ENCODE data around the gene YIF1B.

The YIF1B gene

DNA sequence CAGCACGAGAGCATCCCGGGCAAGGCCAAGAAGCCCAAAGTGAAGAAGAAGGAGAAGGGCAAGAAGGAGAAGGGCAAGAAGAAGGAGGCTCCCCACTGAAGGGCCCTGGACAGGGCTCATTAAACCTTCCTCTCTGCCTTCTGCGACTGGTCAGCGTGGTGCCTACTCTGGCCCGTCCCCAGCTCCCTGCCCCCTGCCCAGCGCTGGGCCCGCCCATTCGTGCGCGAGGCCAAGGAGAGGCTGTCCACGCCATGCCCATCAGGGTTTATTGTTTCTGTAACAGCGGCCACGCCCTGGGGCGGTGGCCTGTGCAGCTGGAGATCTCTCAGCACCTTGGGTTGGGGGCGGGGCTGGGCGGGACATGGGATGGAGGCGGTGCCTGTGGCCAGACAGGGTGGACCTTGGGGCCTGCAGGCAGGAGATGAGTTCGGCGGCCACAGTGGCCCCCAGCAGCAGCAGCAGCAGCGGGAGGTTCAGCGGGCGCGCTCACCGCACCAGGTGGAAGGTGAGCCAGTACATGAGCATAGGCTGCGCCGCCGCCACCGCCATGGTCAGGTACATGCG is 10.8 kb downstream of the YIF1B start:
- DNase-seq, result no peak
- no peak overlapping the region for H3K4me3 Mint-ChIP-seq

DNA sequence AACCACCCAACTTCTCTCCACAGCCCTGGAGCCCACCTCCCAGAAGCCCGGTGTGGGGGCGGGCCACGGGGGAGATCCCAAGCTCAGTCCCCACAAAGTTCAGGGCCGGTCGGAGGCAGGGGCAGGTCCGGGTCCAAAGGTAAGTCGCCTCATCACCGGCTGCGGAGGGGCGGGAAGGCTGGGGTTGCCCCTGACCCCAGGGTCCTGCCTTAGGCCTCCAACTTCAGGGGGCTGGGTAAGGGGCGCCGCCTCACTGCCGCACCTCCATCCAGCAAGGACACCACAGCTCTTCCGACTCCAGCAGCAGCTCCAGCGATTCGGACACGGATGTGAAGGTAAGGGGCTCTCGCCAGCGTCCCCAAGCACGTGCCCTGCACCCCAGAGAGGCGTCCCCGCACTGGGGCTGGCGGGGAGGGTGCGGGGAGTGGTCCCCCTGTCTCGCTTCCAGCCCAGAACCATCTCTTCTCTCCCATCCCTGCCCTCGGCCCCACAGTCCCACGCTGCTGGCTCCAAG is 11.3 kb downstream of the YIF1B start:
- no peak overlapping the region for H3K4me3 Mint-ChIP-seq
- no peak for DNase-seq
- H3K36me3 Mint-ChIP-seq, result peaks cover 7% of the 10 kb centered on the region
- no peak overlapping the region for H3K27ac Mint-ChIP-seq
- CTCF ChIA-PET, result interaction anchor here (1.4 kb wide), 1 partner anchor 31 kb away, joined by 3 read pairs; the partner anchor contains the start of gene CATSPERG
- no peaks in the 10 kb centered on the region for H3K4me1 Mint-ChIP-seq
- no peaks in the 10 kb centered on the region for H3K27me3 Mint-ChIP-seq
- no peaks in the 10 kb centered on the region for H3K9me3 Mint-ChIP-seq

More for the DNA sequence above, 10.8 kb downstream of the YIF1B start:
- CTCF ChIA-PET, result interaction anchor here (1.4 kb wide), 1 partner anchor 31 kb away, joined by 3 read pairs; the partner anchor contains the start of gene CATSPERG
- Mint-ChIP-seq H3K27ac (no peak overlapping the region), H3K9me3 (no peaks in the 10 kb centered on the region), H3K4me1 (no peaks in the 10 kb centered on the region), H3K36me3 (peaks cover 7% of the 10 kb centered on the region), H3K27me3 (no peaks in the 10 kb centered on the region)

DNA sequence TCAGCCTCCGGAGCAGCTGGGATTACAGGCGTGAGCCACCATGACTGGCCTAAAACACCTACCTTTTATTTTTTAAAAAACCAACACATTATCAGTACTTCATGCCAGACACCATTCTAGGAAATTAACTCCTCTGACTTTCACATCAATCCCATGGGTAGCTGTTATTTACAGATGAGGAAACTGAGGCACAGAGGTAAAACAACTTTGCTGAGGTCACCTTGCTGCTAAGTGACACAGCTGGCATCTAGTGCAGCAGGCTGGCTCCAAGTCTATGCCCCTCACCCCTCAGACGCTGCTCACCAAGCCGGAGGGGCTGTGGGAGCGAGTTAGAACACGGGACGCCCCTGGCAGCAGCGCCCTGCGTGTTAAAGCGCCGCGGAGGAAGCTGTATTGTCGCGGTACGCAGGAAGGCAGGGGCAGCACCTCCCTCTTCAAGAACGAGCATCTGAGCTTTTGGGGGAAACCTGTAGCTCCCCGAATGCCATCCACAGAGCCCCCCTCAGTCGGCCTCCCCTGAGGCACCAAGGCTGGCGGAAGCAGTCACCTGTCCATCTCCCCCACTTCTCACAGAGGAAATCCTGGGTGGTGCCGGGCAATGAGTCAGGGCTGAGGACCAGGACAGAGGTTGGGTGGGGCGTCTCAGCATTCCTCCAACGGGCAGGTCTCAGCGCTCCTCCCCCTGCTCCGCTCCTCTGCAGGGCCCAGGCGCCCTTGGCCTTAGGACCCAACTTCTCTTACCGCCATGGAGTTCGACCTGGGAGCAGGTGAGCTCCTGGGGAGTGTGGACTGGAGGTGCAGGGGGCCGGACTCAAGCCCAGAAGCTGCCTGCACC is 12.0 kb downstream of the YIF1B start, which contains the start of gene C19orf33:
C19orf33 (plus strand) TSS at position 735 of the 835 bp plus-strand sequence; CDS start at position 746, 11 bp downstream.
- no peak within 1 kb of the TSS for H3K27ac Mint-ChIP-seq

DNA sequence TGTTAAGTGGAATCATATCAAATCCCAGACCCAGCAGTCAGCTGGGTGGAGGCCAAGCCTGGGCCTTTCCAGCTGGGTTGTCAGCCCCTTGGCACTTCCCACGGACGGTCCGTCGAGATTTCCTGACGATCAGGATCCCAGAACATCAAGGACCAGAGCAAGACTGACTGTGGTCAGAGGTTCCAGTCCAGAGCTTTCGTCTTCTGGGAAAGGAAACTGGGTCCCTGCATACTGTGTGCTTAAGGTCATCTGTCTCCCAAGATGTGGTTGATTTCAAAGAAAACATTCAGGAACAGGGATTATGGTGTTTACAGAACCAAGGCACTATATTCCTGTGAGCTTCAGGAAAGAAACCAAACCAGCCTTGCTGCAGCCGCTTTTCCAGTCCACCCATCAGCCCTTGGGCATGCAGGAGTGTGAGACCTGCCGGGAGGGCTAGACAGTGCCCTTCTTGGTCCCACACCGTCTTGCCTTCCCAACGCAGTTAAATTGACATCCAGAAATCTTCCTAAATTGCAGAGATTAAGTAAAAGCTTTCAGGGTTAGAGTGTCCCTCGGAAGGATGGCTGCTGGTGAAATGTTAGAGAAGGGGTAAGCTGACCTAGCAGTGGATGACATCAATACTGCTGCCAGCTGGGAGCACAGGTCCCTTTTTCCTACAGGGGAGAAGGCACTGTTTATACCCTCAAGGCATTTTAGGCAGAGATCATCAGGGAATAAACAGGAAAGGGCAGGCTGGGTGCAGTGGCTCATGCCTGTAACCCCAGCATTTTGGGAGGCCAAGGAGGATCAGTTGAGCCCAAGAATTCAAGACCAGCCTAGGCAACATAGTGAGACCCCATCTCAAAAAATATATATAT is 16.7 kb downstream of the YIF1B start:
- Mint-ChIP-seq H3K4me3 (no peak overlapping the region), H3K27ac (no peak overlapping the region), H3K9me3 (no peaks in the 10 kb centered on the region), H3K27me3 (peaks cover 3% of the 10 kb centered on the region), H3K4me1 (no peaks in the 10 kb centered on the region), H3K36me3 (no peaks in the 10 kb centered on the region)
- CTCF ChIA-PET, result no interaction called here
- no peak for DNase-seq

More for the DNA sequence above, 12.0 kb downstream of the YIF1B start, which contains the start of gene C19orf33:
- Mint-ChIP-seq H3K36me3 (peaks cover 7% of the 10 kb centered on the region), H3K9me3 (no peaks in the 10 kb centered on the region), H3K4me3 (no peak within 1 kb of the TSS), H3K4me1 (no peaks in the 10 kb centered on the region), H3K27me3 (no peaks in the 10 kb centered on the region)
- peak; percentile 27 for DNase-seq
- CTCF ChIA-PET, result interaction anchor here (1.4 kb wide), 1 partner anchor 32 kb away, joined by 3 read pairs; the partner anchor contains the start of gene CATSPERG

DNA sequence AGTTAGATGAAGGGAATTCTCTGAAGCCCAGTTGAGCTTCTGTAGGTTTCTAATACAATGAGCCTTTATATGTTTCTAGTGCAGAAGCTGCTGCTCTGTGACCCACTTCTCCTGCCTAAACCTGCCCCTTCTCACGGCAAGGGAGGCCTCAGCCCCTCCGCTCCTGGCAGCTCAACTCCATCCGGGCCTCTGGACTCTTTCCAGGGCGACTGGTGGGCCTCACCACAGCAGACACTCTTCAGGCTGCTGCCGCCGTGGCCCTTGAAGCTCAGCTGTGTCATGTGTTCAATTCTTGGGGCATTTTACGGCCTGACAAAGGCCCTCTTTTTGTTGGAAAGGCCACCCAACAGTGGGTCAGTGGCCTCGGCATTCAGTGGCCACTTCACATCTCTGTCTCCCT is 21.7 kb downstream of the YIF1B start:
- CTCF ChIA-PET, result interaction anchor here (1.7 kb wide), 1 partner anchor 9 kb away, joined by 5 read pairs; no protein-coding TSS in a partner anchor
- H3K36me3 Mint-ChIP-seq, result no peaks in the 10 kb centered on the region
- no peak for DNase-seq
- H3K9me3 Mint-ChIP-seq, result no peaks in the 10 kb centered on the region
- no peaks in the 10 kb centered on the region for H3K4me1 Mint-ChIP-seq
- no peak overlapping the region for H3K27ac Mint-ChIP-seq
- no peak overlapping the region for H3K4me3 Mint-ChIP-seq
- H3K27me3 Mint-ChIP-seq, result peaks cover 3% of the 10 kb centered on the region

DNA sequence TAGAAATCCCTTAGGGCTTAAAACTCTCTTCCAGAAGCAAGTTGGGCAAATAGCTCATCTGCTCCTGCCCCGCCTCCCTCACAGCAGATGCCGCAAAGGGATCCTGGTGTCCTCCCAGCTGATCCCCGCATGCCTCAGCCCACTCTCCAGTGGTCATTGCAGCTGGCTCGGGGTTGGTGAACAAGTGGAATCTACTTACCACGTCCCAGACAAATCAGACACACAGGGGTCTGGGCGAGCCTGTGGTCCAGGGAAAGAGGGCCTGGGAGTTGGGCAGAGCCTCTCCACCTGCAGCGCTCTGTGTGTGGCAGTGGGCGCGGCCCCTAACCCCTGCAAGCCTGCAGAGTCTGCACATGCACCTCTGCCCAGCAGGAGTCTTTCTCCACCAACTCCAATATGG is 22.5 kb downstream of the YIF1B start:
- Mint-ChIP-seq H3K27ac (no peak overlapping the region), H3K9me3 (no peaks in the 10 kb centered on the region), H3K4me3 (no peak overlapping the region)

DNA sequence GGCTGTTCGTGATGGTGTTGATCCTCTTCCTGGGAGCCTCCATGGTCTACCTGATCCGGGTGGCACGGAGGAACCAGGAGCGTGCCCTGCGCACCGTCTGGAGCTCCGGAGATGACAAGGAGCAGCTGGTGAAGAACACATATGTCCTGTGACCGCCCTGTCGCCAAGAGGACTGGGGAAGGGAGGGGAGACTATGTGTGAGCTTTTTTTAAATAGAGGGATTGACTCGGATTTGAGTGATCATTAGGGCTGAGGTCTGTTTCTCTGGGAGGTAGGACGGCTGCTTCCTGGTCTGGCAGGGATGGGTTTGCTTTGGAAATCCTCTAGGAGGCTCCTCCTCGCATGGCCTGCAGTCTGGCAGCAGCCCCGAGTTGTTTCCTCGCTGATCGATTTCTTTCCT is 23.9 kb downstream of the YIF1B start:
- H3K4me3 Mint-ChIP-seq, result no peak overlapping the region
- H3K4me1 Mint-ChIP-seq, result no peaks in the 10 kb centered on the region
- H3K36me3 Mint-ChIP-seq, result no peaks in the 10 kb centered on the region
- CTCF ChIA-PET, result no interaction called here
- no peak overlapping the region for H3K27ac Mint-ChIP-seq
- H3K9me3 Mint-ChIP-seq, result no peaks in the 10 kb centered on the region
- H3K27me3 Mint-ChIP-seq, result no peaks in the 10 kb centered on the region
- DNase-seq, result no peak

More for the DNA sequence above, 22.5 kb downstream of the YIF1B start:
- Mint-ChIP-seq H3K27me3 (peaks cover 3% of the 10 kb centered on the region), H3K36me3 (no peaks in the 10 kb centered on the region), H3K4me1 (no peaks in the 10 kb centered on the region)
- DNase-seq, result no peak
- CTCF ChIA-PET, result interaction anchor here (1.7 kb wide), 1 partner anchor 8 kb away, joined by 5 read pairs; no protein-coding TSS in a partner anchor

DNA sequence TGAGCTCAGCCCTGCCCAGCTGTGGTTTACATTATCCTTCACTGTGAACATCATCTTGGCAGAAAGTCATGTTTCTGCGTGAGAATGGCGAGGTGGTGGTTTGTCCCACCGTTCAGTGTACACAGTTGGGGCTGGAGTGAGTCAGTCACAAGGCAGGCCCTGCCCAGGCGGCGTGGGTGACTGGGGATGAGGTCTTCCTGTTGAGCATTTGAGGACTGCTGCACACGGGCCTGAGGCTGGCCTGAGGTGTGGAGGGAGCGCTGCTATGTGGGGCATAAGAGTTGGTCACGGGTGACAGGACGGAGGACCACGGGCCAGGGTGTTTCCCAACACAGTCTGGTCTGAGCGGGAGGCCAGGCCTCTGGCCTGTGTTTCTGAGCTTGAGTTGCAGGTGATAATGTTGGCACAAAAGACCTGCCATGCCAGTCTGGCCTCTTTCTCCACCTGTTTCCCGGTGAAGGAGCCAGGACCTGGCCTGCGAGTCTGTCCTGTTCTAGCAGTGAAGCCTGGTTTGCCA is 25.1 kb downstream of the YIF1B start:
- CTCF ChIA-PET, result no interaction called here
- Mint-ChIP-seq H3K27me3 (no peaks in the 10 kb centered on the region), H3K4me3 (no peak overlapping the region), H3K4me1 (no peaks in the 10 kb centered on the region), H3K9me3 (no peaks in the 10 kb centered on the region), H3K36me3 (no peaks in the 10 kb centered on the region), H3K27ac (no peak overlapping the region)
- no peak for DNase-seq

DNA sequence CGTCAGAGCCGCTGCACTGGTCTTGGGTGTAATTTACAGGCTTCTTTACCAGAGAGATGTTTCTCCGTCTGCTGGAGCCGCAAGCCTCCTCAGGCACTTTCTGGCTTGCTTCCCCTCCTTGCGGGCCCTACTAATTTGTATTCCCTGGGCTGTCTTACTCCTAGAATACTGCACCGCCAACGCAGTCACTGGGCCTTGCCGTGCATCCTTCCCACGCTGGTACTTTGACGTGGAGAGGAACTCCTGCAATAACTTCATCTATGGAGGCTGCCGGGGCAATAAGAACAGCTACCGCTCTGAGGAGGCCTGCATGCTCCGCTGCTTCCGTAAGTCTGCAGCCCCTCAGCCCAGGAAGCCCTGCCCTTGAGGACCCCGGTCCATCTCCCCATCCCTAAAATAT is 25.8 kb downstream of the YIF1B start:
- H3K36me3 Mint-ChIP-seq, result no peaks in the 10 kb centered on the region
- no peaks in the 10 kb centered on the region for H3K27me3 Mint-ChIP-seq
- H3K27ac Mint-ChIP-seq, result no peak overlapping the region

DNA sequence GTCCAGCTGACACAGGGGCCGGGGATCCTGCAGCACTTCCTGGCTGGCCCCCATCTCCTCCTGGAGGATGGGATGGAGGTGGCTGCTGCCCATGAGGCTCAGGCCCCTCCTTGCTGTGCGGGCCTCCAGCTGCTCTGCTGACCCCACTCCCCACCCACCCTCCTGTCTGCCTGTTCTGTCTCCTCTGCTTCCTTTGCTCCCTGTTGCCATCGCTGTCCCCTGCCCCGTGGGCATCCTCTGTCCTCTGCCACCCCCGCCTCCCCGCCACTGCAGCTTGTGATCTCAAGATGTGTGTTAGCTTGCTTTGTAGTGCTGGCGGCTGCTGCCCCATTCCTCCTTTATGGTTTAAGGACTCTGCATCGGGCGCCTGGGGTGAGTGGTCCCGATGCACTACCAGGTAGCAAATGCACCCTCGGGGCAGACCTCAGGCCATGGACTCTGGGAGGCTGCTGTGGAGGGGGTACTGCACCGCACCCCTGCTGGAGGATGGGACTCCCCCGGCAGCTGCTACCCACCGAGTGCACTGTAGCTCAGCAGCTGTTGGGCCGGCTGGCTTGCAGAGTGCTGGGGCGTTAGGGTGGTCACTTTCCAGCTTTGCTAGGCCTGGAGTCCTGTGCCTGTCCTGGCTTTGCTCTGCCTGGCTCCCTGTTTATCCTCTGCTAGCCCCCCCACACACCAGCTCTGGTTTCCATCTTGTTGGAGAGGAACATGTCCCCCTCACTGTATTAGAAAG is 27.5 kb downstream of the YIF1B start:
- Mint-ChIP-seq H3K27me3 (no peaks in the 10 kb centered on the region), H3K4me3 (no peak overlapping the region), H3K4me1 (peaks cover 4% of the 10 kb centered on the region), H3K36me3 (no peaks in the 10 kb centered on the region), H3K27ac (no peak overlapping the region), H3K9me3 (no peaks in the 10 kb centered on the region)
- CTCF ChIA-PET, result no interaction called here
- DNase-seq, result no peak

More for the DNA sequence above, 25.8 kb downstream of the YIF1B start:
- Mint-ChIP-seq H3K9me3 (no peaks in the 10 kb centered on the region), H3K4me1 (no peaks in the 10 kb centered on the region), H3K4me3 (no peak overlapping the region)
- CTCF ChIA-PET, result no interaction called here
- DNase-seq, result no peak

DNA sequence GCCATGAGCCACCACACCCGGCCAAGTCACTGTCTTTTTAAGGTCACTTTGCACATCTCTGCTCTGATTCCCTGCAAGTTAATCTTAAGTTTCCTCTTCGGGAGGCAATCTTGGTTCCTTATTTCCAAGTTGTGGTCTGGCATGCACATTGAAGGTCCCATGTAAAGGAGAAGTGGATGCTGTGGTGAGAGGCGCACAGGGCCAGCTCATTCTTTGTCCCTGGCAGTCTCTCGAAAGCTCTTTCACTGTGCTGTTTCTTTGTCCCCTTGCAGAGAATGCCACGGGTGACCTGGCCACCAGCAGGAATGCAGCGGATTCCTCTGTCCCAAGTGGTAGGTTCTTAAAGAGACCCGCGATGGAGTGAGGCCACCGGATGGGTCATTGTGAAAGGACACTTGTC is 28.1 kb downstream of the YIF1B start:
- Mint-ChIP-seq H3K4me1 (peaks cover 4% of the 10 kb centered on the region), H3K4me3 (no peak overlapping the region), H3K27me3 (no peaks in the 10 kb centered on the region), H3K36me3 (no peaks in the 10 kb centered on the region), H3K9me3 (no peaks in the 10 kb centered on the region), H3K27ac (no peak overlapping the region)
- CTCF ChIA-PET, result no interaction called here
- DNase-seq, result no peak

DNA sequence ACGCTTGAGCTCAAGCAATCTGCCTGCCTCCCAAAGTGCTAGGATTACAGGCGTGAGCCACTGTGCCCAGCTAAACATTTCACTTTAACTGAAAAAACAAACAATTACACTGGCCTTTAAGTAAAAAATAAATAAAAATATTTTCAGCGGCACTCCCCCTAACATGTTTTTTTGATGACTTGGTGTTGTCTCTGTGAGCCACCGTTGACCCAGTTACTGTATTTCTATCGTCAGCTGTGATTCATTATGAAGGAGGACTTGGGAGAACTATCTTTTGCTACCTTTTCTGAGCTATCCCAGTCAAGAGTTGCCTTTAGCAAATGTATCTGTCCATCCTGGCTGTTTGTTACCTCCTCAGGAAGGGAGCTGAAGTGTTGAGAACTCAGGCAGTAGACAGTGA is 30.2 kb downstream of the YIF1B start:
- Mint-ChIP-seq H3K4me1 (peaks cover 15% of the 10 kb centered on the region), H3K27me3 (no peaks in the 10 kb centered on the region), H3K36me3 (no peaks in the 10 kb centered on the region), H3K4me3 (no peak overlapping the region), H3K27ac (no peak overlapping the region), H3K9me3 (no peaks in the 10 kb centered on the region)
- DNase-seq, result no peak
- CTCF ChIA-PET, result interaction anchor here (1.6 kb wide), 1 partner anchor 9 kb away, joined by 5 read pairs; no protein-coding TSS in a partner anchor

DNA sequence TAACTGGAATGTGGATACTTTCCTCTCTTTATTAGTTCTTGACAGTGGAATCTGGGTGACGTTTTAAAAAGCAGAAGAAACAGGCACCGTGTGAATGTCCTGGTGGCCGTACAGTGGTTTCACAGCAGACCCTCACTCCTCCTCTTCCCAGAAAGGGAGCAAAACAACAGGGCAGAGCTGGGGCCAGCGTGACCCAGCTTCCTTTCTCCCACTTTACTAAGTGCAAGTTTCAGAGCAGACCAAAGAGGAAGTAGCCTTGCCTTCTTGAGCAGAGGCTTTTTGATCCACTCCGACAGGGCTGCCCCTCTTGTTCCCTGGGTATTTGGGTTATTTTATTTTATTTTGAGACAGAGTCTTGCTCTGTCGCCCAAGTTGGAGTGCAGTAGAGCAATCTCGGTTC is 31.3 kb downstream of the YIF1B start:
- CTCF ChIA-PET, result interaction anchor here (1.6 kb wide), 1 partner anchor 10 kb away, joined by 5 read pairs; no protein-coding TSS in a partner anchor
- Mint-ChIP-seq H3K4me3 (no peak overlapping the region), H3K36me3 (no peaks in the 10 kb centered on the region), H3K27me3 (no peaks in the 10 kb centered on the region), H3K27ac (no peak overlapping the region), H3K4me1 (peaks cover 15% of the 10 kb centered on the region), H3K9me3 (no peaks in the 10 kb centered on the region)
- no peak for DNase-seq

Measured in activated naive CD4-positive, alpha-beta T cell treated with anti-CD3 and anti-CD28 coated beads, Interleukin-2, amount 10 ng/mL, durations not matched to agents 7 days and 5 days (primary cell).